Fibroblast of lung (primary cell): ENCODE measurements around the gene DEFB131A.
"Not testable (repeated sequence)": the region's sequence is repeated elsewhere in the genome, so short reads cannot be mapped to it uniquely, and the experiment has no call there.

Experiments used
- CTCF ChIP-seq, 2 donors: IDR thresholded peaks in 1 of 2; conservative IDR thresholded peaks in 1 of 2; 1 replicate in 1 of 2; 2 replicates in 1 of 2; pipeline ENCODE4 v1.5.1; 2011 to 2012; ENCODE audit warnings: low read length in 2 of 2, control low read depth in 1 of 2, inconsistent platforms in 1 of 2, low read depth in 1 of 2, mild to moderate bottlenecking in 1 of 2
- EZH2 ChIP-seq: IDR thresholded peaks from 2 replicates; pipeline ENCODE4 v1.5.1; 2012; ENCODE audit warnings: low read length, control low read depth, mild to moderate bottlenecking; ENCODE audit errors: missing control alignments

GRCh38 chr4:9421884-9422455 lies 22.2 kb upstream of the DEFB131A start:
- not testable (repeated sequence) for TF ChIP-seq CTCF (conservative IDR thresholded peaks at IDR 0.05 in 1 of 2, IDR thresholded peaks at IDR 0.05 in 1 of 2; ENCODE audit: low read depth in 1 of 2, low read length in 2 of 2); EZH2
